Endothelial cell of umbilical vein (primary cell): ENCODE results near the gene CALD1. TPM values are rescaled to one million over a fixed set of nuclear protein-coding genes. Genes with fewer than 3 reads are reported as not detected.
A peak's percentile ranks its signal among the peaks of the same experiment; 100 is the strongest.

Experiments used
- BruUV-seq: library from RNA; stranded (reverse); fragments of 400-500 nt; replicated peaks from 2 replicates; lab custom pipeline; 2021; lab: Mats Ljungman, UMichigan
- CTCF ChIA-PET: fragments of 300-600, 350-600 bp; sonication (Branson Sonifier 250); formaldehyde crosslinking; loops from one replicate; lab custom pipeline; 2021; ENCODE audit warnings: antibody characterized with exemption, inconsistent platforms; lab: Charles Lee
- POLR2A ChIA-PET: fragments of 300-600, 350-600 bp; sonication (Branson Sonifier 250); formaldehyde crosslinking; loops from one replicate; lab custom pipeline; 2021; ENCODE audit warnings: antibody characterized with exemption, inconsistent platforms; lab: Charles Lee
- DNase-seq: peaks from one replicate; pipeline ENCODE4 v3.0.0-alpha.2; 2011; ENCODE audit warnings: low read depth, low spot score
- FAIRE-seq: peaks from 2 replicates; lab custom pipeline; 2011; peaks lifted over from hg19 to GRCh38; lab: Jason Lieb, UNC
- H2AFZ ChIP-seq: 2 replicates; pipeline ENCODE4 v1.6.0; 2012; ENCODE audit warnings: low read depth, low read length, control low read depth, inconsistent platforms
- H3K27ac ChIP-seq: 2 replicates; pipeline ENCODE4 v1.5.1; 2011; ENCODE audit warnings: low read depth, mild to moderate bottlenecking, control low read depth, low read length, moderate library complexity; ENCODE audit not compliant: insufficient read depth
- H3K27me3 ChIP-seq, 2 experiments: 2 replicates each; pipeline versions ENCODE4 v1.6.0 to v1.6.1; 2011; ENCODE audit warnings: low read length in 2 of 2, mixed read lengths in 1 of 2; ENCODE audit not compliant: control insufficient read depth in 2 of 2, insufficient read depth in 2 of 2
- H3K36me3 ChIP-seq, 2 experiments: 2 replicates in 1 of 2; 3 replicates in 1 of 2; pipeline ENCODE4 v1.5.1; 2011; ENCODE audit warnings: low read length in 2 of 2, mild to moderate bottlenecking in 1 of 2, moderate library complexity in 1 of 2; ENCODE audit not compliant: control insufficient read depth in 2 of 2, insufficient read depth in 2 of 2; ENCODE audit errors: extremely low read depth in 1 of 2
- H3K4me1 ChIP-seq: 3 replicates; pipeline ENCODE4 v1.5.1; 2011; ENCODE audit warnings: mild to moderate bottlenecking, low read length; ENCODE audit not compliant: control insufficient read depth, insufficient read depth; ENCODE audit errors: extremely low read depth
- H3K4me2 ChIP-seq: 2 replicates; pipeline ENCODE4 v1.6.1; 2011; ENCODE audit warnings: low read length, control low read depth, mixed read lengths; ENCODE audit not compliant: insufficient read depth
- H3K4me3 ChIP-seq, 3 experiments: fragments of 200-600 bp in 1 of 3; sonication (generic), shearing (Covaris generic) in 1 of 3; replicated peaks in 1 of 3; 2 replicates each; pipeline ENCODE4 v1.5.1; 2011 to 2016; ENCODE audit warnings: control low read depth in 3 of 3, low read length in 3 of 3, mild to moderate bottlenecking in 2 of 3, inconsistent platforms in 1 of 3, low read depth in 1 of 3, moderate library complexity in 1 of 3; ENCODE audit not compliant: insufficient read depth in 1 of 3
- H3K79me2 ChIP-seq: 2 replicates; pipeline ENCODE4 v1.6.0; 2012; ENCODE audit warnings: low read length, inconsistent platforms; ENCODE audit not compliant: control insufficient read depth, insufficient read depth
- H3K9ac ChIP-seq: replicated peaks from 2 replicates; pipeline ENCODE3; 2011; ENCODE audit warnings: low read length, control low read depth; ENCODE audit not compliant: insufficient read depth; ENCODE audit errors: extremely low read depth
- H3K9me1 ChIP-seq: replicated peaks from 3 replicates; pipeline ENCODE4 v1.6.0; 2011; ENCODE audit warnings: mild to moderate bottlenecking, low read length; ENCODE audit not compliant: control insufficient read depth, insufficient read depth; ENCODE audit errors: extremely low read depth
- H3K9me3 ChIP-seq: replicated peaks from 2 replicates; pipeline ENCODE4 v1.5.1; 2012; ENCODE audit warnings: low read length, inconsistent platforms; ENCODE audit not compliant: control insufficient read depth, insufficient read depth
- H4K20me1 ChIP-seq: replicated peaks from 2 replicates; pipeline ENCODE3; 2011; ENCODE audit warnings: mild to moderate bottlenecking, low read length; ENCODE audit not compliant: control insufficient read depth, insufficient read depth; ENCODE audit errors: extremely low read depth
- GATA2 ChIP-seq: IDR thresholded peaks from 2 replicates; pipeline ENCODE4 v1.7.0; 2011; ENCODE audit warnings: low read depth, mild to moderate bottlenecking, moderate library complexity, mixed read lengths, low read length; ENCODE audit not compliant: insufficient read length, insufficient read depth
- JUN ChIP-seq: IDR thresholded peaks from 2 replicates; pipeline ENCODE4 v1.6.1; 2011; ENCODE audit warnings: borderline replicate concordance, low read depth; ENCODE audit not compliant: insufficient read length, insufficient read depth
- MYC ChIP-seq: IDR thresholded peaks from one replicate; pipeline ENCODE4 v1.6.1; 2011; ENCODE audit warnings: mild to moderate bottlenecking, low read depth, low read length
- POLR2A ChIP-seq: IDR thresholded peaks from 2 replicates; pipeline ENCODE4 v1.6.1; 2012; ENCODE audit warnings: low read depth, mild to moderate bottlenecking, control low read depth, low read length
- POLR2AphosphoS5 ChIP-seq: IDR thresholded peaks from 2 replicates; pipeline ENCODE4 v1.6.1; 2012; ENCODE audit warnings: low read depth, mild to moderate bottlenecking, control low read depth, low read length, moderate library complexity; ENCODE audit not compliant: insufficient read depth
- dilution Hi-C: fragments of 300-500 bp; cut with MboI; formaldehyde crosslinking; loops from one replicate; pipeline ENCODE4 v1.15.0; 2019; ENCODE audit warnings: low sequenced_read_pairs; ENCODE audit not compliant: extremely low pct_ligation_motif_present
- intact Hi-C: fragments of 100-400 bp; cut with micrococcal nuclease; formaldehyde crosslinking; loops from one replicate; pipeline ENCODE4 v1.10.0; 2022
- polyA plus RNA-seq, 4 experiments: library from polyadenylated mRNA; depleted of rRNA in 3 of 4; stranded (reverse) in 3 of 4; unstranded in 1 of 4; fragments of >200 nt; gene quantifications; 2 replicates each; pipeline versions ENCODE4 v1.2.1 to v1.2.3, GENCODE V29; 2011 to 2012; ENCODE audit warnings: missing spikeins in 1 of 4
- total RNA-seq: library from RNA; stranded (reverse); gene quantifications from 2 replicates; pipeline ENCODE4 v1.2.3, GENCODE V29; 2021
- TF ChIP-seq, protein P1 (sequence below): IDR thresholded peaks from 2 replicates; pipeline ENCODE4 v1.6.1; 2011; ENCODE audit not compliant: insufficient read depth, insufficient read length

The CALD1 gene
- total and polyA plus RNA-seq, 2 donors (not counting 3 experiments of a cell fraction or from before 2014, with no cell fraction given) = 136 to 307 TPM

DNA sequence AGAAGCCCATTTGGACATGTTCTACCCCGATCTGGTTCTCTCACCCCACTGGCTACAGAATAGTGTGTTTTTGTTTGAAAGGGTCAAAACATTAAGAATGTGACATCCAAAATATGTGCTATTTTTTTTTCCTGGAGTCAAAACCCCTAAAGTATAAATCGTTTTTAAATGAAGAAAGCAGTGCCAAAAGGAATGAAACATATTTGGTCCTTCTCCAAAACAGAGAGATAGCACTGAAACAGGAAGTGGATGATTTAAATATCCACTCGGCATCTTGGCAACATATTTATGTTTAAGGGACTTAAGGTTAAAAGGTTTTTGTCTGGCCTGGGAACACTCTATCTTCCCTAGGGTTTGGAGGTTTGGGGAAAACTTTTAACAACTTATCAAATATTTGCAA, 32.3 kb downstream of the CALD1 start:
- Histone ChIP-seq H3K27ac (peak overlapping the region; percentile 34), H3K4me1 (peaks cover 46% of the 10 kb centered on the region), H2AFZ (no peak overlapping the region), H3K36me3 (peaks cover 0 to 2% of the 10 kb centered on the region in 2 experiments), H3K4me3 (no peak overlapping the region), H3K9me3 (no peaks in the 10 kb centered on the region), H3K79me2 (peaks cover 93% of the 10 kb centered on the region), H3K27me3 (no peaks in the 10 kb centered on the region), H3K9ac (no peak overlapping the region), H3K9me1 (no peaks in the 10 kb centered on the region), H4K20me1 (peaks cover 4% of the 10 kb centered on the region), H3K4me2 (peak overlapping the region; percentile 59)
- intact Hi-C loops = no loop called here
- no peak for FAIRE-seq
- peak; percentile 62 for DNase-seq
- TF ChIP-seq, protein P1, sequence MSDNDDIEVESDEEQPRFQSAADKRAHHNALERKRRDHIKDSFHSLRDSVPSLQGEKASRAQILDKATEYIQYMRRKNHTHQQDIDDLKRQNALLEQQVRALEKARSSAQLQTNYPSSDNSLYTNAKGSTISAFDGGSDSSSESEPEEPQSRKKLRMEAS = no peak
- no peak for TF ChIP-seq GATA2
- TF ChIP-seq POLR2A = no peak
- no peak for TF ChIP-seq JUN
- TF ChIP-seq MYC = no peak
- no peak for TF ChIP-seq POLR2AphosphoS5
- dilution Hi-C loops = no loop called here
- ChIA-PET POLR2A (interaction anchor here (3.7 kb wide), 1 partner anchor 25 kb away, joined by 45 read pairs; no protein-coding TSS in a partner anchor), CTCF (interaction anchor here (1.0 to 1.6 kb wide), 2 partner anchors 14 to 87 kb away, joined by 3 to 5 read pairs; no protein-coding TSS in a partner anchor)
- BruUV-seq = no TSS peak
